Spleen (tissue), 11 donors: Measurements from ENCODE around the gene DPF3. TPM values are rescaled to one million over a fixed set of nuclear protein-coding genes. Genes with fewer than 3 reads are reported as not detected.

ENCODE experiments used
- DNase-seq: peaks from one replicate; pipeline ENCODE4 v3.0.0-alpha.2; 2020
- H3K27ac ChIP-seq, 8 donors: fragments of 200-600 bp; sonication (generic) in 7 of 8; 1 replicate in 4 of 8; 2 replicates in 4 of 8; pipeline versions ENCODE4 v1.5.0 to v1.8.0; 2016 to 2021; ENCODE audit warnings: inconsistent platforms in 4 of 8, mild to moderate bottlenecking in 4 of 8, moderate library complexity in 1 of 8
- H3K27me3 ChIP-seq, 7 donors: fragments of 200-600 bp; sonication (generic) in 6 of 7; replicated peaks in 1 of 7; 1 replicate in 4 of 7; 2 replicates in 3 of 7; pipeline versions ENCODE4 v1.5.0 to v1.8.0; 2016 to 2021; ENCODE audit warnings: inconsistent platforms in 3 of 7, mild to moderate bottlenecking in 1 of 7
- H3K36me3 ChIP-seq, 6 donors: fragments of 200-600 bp; sonication (generic) in 5 of 6; 1 replicate in 4 of 6; 2 replicates in 2 of 6; pipeline versions ENCODE4 v1.5.0 to v1.8.0; 2016 to 2021; ENCODE audit warnings: inconsistent platforms in 2 of 6
- H3K4me1 ChIP-seq, 6 donors: fragments of 200-600 bp; sonication (generic) in 5 of 6; 1 replicate in 3 of 6; 2 replicates in 3 of 6; pipeline versions ENCODE4 v1.5.0 to v1.8.0; 2016 to 2021; ENCODE audit warnings: inconsistent platforms in 3 of 6
- H3K4me3 ChIP-seq, 8 donors: fragments of 200-600 bp; sonication (generic) in 7 of 8; 1 replicate in 4 of 8; 2 replicates in 4 of 8; pipeline versions ENCODE4 v1.5.0 to v1.8.0; 2016 to 2021; ENCODE audit warnings: inconsistent platforms in 4 of 8, mild to moderate bottlenecking in 4 of 8, moderate library complexity in 2 of 8
- H3K9me3 ChIP-seq, 8 donors: fragments of 200-600 bp; sonication (generic) in 7 of 8; 1 replicate in 4 of 8; 2 replicates in 4 of 8; pipeline versions ENCODE4 v1.5.0 to v1.8.0; 2016 to 2021; ENCODE audit warnings: inconsistent platforms in 4 of 8
- POLR2A ChIP-seq, 3 donors: fragments of 450-650 bp; IDR thresholded peaks; one replicate each; pipeline ENCODE4 v1.5.1; 2017; ENCODE audit warnings: antibody characterized with exemption in 3 of 3, mild to moderate bottlenecking in 1 of 3
- POLR2AphosphoS5 ChIP-seq, 3 donors: sonication (generic); formaldehyde crosslinking; IDR thresholded peaks; one replicate each; pipeline ENCODE4 v1.5.1; 2017; ENCODE audit warnings: antibody characterized with exemption in 3 of 3
- WGBS, 5 donors: extraction: QIAGEN DNeasy Blood & Tissue Kit in 3 of 5; methylation state at CpG; one replicate each; pipeline versions ENCODE4 v1.1.5 to v1.1.7; 2013 to 2018; 5-methylcytosine and 5-hydroxymethylcytosine counted together
- intact Hi-C: fragments of 100-400 bp; cut with DNase I; formaldehyde crosslinking; loops from one replicate; pipeline ENCODE4 v1.15.0; 2023; ENCODE audit warnings: low total_unique reads
- polyA plus RNA-seq, 3 donors: library from polyadenylated mRNA; stranded (reverse); fragments of 200-250 nt; gene quantifications; one replicate each; pipeline ENCODE4 v1.2.1, GENCODE V29; 2013
- total RNA-seq, 7 donors: library from RNA; depleted of rRNA in 3 of 7; stranded (reverse); fragments of >200 nt in 3 of 7; fragmentation: NEBNext Ultra II Directional in 4 of 7; extraction: Animal tissue kit (Norgen Biotek cat#: 25700) in 4 of 7; gene quantifications; one replicate each; pipeline versions ENCODE4 v1.1.0 to v1.2.1, GENCODE V29; 2016 to 2021
- TF ChIP-seq, protein P1 (sequence below), 11 experiments: fragments of 200-600 bp in 7 of 11; fragments of 450-650 bp in 4 of 11; sonication (generic) in 4 of 11; IDR thresholded peaks in 8 of 11; conservative IDR thresholded peaks in 3 of 11; 1 replicate in 7 of 11; 2 replicates in 4 of 11; pipeline versions ENCODE4 v1.4.0 to v1.8.0; 2016 to 2021; ENCODE audit warnings: antibody characterized with exemption in 11 of 11, inconsistent platforms in 4 of 11, mild to moderate bottlenecking in 1 of 11
- donor health status: healthy with polysubstance abuse.
- donor health status: DM: no; HTN: no; CAD: no; lungs with moderate emphysema.
- donor health status: DM: no; HTN: no; CAD: no.
- donor health status: Bipolar disorder and iron deficiency.
- donor health status: healthy.
- donor health status: DM: no; HTN: no; CAD: no.
- donor health status: DM: yes; HTN: yes; CAD: no.

DPF3 gene
- total and polyA plus RNA-seq, 10 donors = 0.76 to 8.9 (median 3.0) TPM

DNA sequence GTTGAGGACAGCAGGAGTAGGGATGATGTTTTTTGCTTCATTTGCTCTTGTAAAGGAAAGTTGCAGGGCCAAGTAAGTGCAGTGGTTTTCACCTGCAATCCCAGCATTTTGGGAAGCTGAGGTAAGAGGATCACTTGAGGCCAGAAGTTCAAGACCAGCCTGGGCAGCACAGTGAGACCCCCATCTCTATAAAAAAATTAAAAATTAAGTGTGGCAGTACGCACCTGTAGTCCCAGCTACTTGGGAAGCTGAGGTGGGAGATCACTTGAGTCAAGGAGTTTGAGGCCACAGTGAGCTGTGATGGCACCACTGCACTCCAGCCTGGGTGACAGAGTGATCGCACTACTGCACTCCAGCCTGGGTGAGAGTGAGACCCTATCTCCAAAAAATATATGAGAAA is 10.8 kb downstream of the DPF3 start:
- DNase-seq = no peak
- no peak overlapping the region for H3K4me3 ChIP-seq
- WGBS, 5 donors = 94 to 100% (median 96%) methylated on average over 2 of the region's 2 CpGs
- no peaks in the 10 kb centered on the region for H3K9me3 ChIP-seq
- no peak overlapping the region for H3K27ac ChIP-seq
- no peaks in the 10 kb centered on the region for H3K36me3 ChIP-seq
- intact Hi-C loops = no loop called here
- no peak for TF ChIP-seq POLR2AphosphoS5 (IDR thresholded peaks at IDR 0.05)
- peaks cover 0 to 12% (median 6%) of the 10 kb centered on the region in 6 donors for H3K4me1 ChIP-seq
- H3K27me3 ChIP-seq = no peaks in the 10 kb centered on the region

DNA sequence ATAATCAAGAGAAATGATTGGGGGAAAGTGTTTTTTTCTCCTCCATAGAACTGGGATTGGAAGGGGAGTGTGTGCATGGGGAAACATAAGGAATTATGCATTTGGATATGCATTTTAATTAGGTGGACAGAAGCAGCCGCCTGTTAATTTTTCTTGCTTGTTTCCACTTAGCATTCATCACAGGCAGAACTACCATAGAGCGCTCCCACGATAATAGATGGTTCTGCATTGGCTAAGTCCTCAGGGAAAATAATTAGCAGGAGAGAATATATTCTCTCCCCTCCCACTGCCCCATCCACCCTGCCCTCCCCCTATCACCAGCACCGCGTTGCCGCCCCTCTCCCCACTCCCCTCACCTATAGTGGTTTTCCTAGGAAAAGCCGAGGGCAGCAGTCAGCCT is 11.4 kb downstream of the DPF3 start:
- 88 to 94% (median 92%) methylated on average over 7 of the region's 7 CpGs for WGBS, 5 donors
- Histone ChIP-seq H3K27me3 (no peaks in the 10 kb centered on the region), H3K4me3 (no peak overlapping the region), H3K36me3 (no peaks in the 10 kb centered on the region), H3K9me3 (no peaks in the 10 kb centered on the region), H3K27ac (no peak overlapping the region), H3K4me1 (peaks cover 0 to 12% (median 6%) of the 10 kb centered on the region in 6 donors)
- intact Hi-C loops = no loop called here
- no peak for TF ChIP-seq POLR2A (IDR thresholded peaks at IDR 0.05)
- TF ChIP-seq, protein P1, sequence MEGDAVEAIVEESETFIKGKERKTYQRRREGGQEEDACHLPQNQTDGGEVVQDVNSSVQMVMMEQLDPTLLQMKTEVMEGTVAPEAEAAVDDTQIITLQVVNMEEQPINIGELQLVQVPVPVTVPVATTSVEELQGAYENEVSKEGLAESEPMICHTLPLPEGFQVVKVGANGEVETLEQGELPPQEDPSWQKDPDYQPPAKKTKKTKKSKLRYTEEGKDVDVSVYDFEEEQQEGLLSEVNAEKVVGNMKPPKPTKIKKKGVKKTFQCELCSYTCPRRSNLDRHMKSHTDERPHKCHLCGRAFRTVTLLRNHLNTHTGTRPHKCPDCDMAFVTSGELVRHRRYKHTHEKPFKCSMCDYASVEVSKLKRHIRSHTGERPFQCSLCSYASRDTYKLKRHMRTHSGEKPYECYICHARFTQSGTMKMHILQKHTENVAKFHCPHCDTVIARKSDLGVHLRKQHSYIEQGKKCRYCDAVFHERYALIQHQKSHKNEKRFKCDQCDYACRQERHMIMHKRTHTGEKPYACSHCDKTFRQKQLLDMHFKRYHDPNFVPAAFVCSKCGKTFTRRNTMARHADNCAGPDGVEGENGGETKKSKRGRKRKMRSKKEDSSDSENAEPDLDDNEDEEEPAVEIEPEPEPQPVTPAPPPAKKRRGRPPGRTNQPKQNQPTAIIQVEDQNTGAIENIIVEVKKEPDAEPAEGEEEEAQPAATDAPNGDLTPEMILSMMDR (IDR thresholded peaks at IDR 0.05 in 8 of 11, conservative IDR thresholded peaks at IDR 0.05 in 3 of 11) = no peak
- no peak for TF ChIP-seq POLR2AphosphoS5 (IDR thresholded peaks at IDR 0.05)
- DNase-seq = no peak

DNA sequence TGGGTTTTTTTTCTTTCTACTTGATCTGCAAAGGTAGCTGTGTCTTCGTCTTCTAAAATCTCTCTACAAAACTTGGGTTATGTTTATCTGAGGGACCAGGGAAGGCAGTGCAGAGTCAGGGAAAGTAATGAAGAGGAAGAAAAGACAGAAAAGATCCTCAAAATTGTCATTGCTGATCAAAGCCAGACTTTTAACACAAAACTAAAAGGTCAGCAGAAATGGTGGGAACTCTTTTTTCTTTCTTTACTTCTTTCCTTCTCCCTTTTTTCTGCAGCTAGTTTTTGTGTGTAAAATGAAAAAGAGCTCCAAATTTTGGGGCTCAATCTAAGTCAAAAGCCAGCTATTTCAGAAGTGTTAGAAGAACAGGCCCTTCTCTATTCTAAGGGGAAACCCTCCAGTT is 11.9 kb downstream of the DPF3 start:
- H3K9me3 ChIP-seq = no peaks in the 10 kb centered on the region
- H3K4me1 ChIP-seq = peaks cover 0 to 12% (median 6%) of the 10 kb centered on the region in 6 donors
- 84 to 100% (median 93%) methylated on average over 1 of the region's 1 CpG for WGBS, 5 donors
- H3K27ac ChIP-seq = no peak overlapping the region
- no peak for DNase-seq
- no peak overlapping the region for H3K4me3 ChIP-seq
- H3K27me3 ChIP-seq = no peaks in the 10 kb centered on the region
- intact Hi-C loops = no loop called here
- no peaks in the 10 kb centered on the region for H3K36me3 ChIP-seq
- TF ChIP-seq, protein P1 (IDR thresholded peaks at IDR 0.05 in 8 of 11, conservative IDR thresholded peaks at IDR 0.05 in 3 of 11) = no peak
- TF ChIP-seq POLR2A (IDR thresholded peaks at IDR 0.05) (no peak), POLR2AphosphoS5 (IDR thresholded peaks at IDR 0.05) (no peak)

DNA sequence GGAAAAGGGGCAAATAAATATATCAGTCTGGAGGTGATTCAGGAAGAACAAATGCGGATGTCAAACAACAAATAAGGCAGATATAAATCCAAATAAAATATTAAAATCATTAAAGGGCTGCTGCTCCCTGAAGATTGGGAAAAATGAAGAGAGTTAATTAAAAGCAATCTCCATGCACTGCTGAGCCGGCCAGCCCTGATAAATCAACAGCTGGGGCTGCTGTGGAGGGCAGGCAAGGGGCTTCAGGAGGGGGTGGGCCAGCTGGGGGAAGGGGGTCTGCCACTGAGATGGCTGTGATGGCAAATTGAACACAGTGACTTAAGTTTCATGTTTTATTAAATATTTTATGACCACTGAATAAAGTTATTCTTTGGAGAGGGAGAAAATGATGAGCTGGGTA is 12.4 kb downstream of the DPF3 start:
- intact Hi-C loops = no loop called here
- TF ChIP-seq, protein P1 (IDR thresholded peaks at IDR 0.05 in 8 of 11, conservative IDR thresholded peaks at IDR 0.05 in 3 of 11) = no peak
- TF ChIP-seq POLR2AphosphoS5 (IDR thresholded peaks at IDR 0.05) = no peak
- TF ChIP-seq POLR2A (IDR thresholded peaks at IDR 0.05) = no peak
- peaks cover 0 to 12% (median 6%) of the 10 kb centered on the region in 6 donors for H3K4me1 ChIP-seq
- 86 to 97% (median 89%) methylated on average over 2 of the region's 2 CpGs for WGBS, 5 donors
- H3K36me3 ChIP-seq = no peaks in the 10 kb centered on the region
- no peak for DNase-seq
- no peak overlapping the region for H3K4me3 ChIP-seq
- H3K27me3 ChIP-seq = no peaks in the 10 kb centered on the region
- no peak overlapping the region for H3K27ac ChIP-seq
- H3K9me3 ChIP-seq = no peaks in the 10 kb centered on the region

DNA sequence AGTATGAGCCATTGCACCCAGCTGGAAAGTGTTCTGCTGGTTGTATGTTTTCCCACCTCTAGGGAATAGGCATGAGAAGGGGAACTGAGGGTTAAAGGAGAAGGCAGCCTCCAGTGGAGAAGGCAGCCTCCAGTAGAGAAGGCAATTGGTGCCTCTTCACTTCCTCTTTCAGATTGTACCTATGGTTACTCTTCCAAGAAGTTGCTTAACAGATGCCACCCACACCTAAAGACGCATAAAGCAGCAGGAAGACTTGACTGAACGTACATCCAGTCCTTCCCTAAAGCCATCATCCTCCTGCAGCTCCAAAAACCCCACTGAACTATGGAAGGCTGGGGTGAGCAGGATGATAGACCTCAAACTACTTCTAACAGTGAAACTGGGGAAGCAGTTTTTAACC is 13.1 kb downstream of the DPF3 start:
- H3K27ac ChIP-seq = no peak overlapping the region
- H3K9me3 ChIP-seq = no peaks in the 10 kb centered on the region
- TF ChIP-seq, protein P1 (IDR thresholded peaks at IDR 0.05 in 8 of 11, conservative IDR thresholded peaks at IDR 0.05 in 3 of 11) = no peak
- TF ChIP-seq POLR2AphosphoS5 (IDR thresholded peaks at IDR 0.05) (no peak), POLR2A (IDR thresholded peaks at IDR 0.05) (no peak)
- no peak overlapping the region for H3K4me3 ChIP-seq
- H3K36me3 ChIP-seq = no peaks in the 10 kb centered on the region
- peaks cover 0 to 12% (median 6%) of the 10 kb centered on the region in 6 donors for H3K4me1 ChIP-seq
- H3K27me3 ChIP-seq = no peaks in the 10 kb centered on the region
- 23 to 50% (median 37%) methylated on average over 2 of the region's 2 CpGs for WGBS, 5 donors
- intact Hi-C loops = no loop called here
- no peak for DNase-seq
